Heart right ventricle (tissue), 16 donors: ENCODE results near the gene NAPB. TPM values are rescaled to one million over a fixed set of nuclear protein-coding genes. Genes with fewer than 3 reads are reported as not detected.

ENCODE experiments used
- ATAC-seq, 8 donors: fragments of 200-7000 bp; cut with Tn5 transposase; one replicate each; pipeline ENCODE4 v1.9.1; 2020; ENCODE audit warnings: mild to moderate bottlenecking in 8 of 8, moderate library complexity in 8 of 8, moderate number of reproducible peaks in 1 of 8
- DNase-seq, 2 donors: peaks; one replicate each; pipeline ENCODE4 v3.0.0-alpha.2; 2020
- H3K27ac ChIP-seq, 10 donors: fragments of 200-600 bp; sonication (generic) in 2 of 10; one replicate each; pipeline versions ENCODE4 v1.5.0 to v1.8.0; 2020 to 2022; ENCODE audit warnings: mild to moderate bottlenecking in 3 of 10
- H3K27me3 ChIP-seq, 7 donors: fragments of 200-600 bp; one replicate each; pipeline ENCODE4 v1.8.0; 2021 to 2022; ENCODE audit warnings: mild to moderate bottlenecking in 2 of 7
- H3K36me3 ChIP-seq, 9 donors: fragments of 200-600 bp; sonication (generic) in 1 of 9; one replicate each; pipeline versions ENCODE4 v1.5.0 to v1.8.0; 2020 to 2022; ENCODE audit warnings: mild to moderate bottlenecking in 2 of 9
- H3K4me1 ChIP-seq, 9 donors: fragments of 200-600 bp; sonication (generic) in 1 of 9; one replicate each; pipeline versions ENCODE4 v1.5.0 to v1.8.0; 2020 to 2022; ENCODE audit warnings: mild to moderate bottlenecking in 4 of 9
- H3K4me3 ChIP-seq, 10 donors: fragments of 200-600 bp; sonication (generic) in 2 of 10; one replicate each; pipeline versions ENCODE4 v1.5.0 to v1.8.0; 2020 to 2022; ENCODE audit warnings: mild to moderate bottlenecking in 7 of 10, moderate library complexity in 2 of 10
- H3K9me3 ChIP-seq, 11 donors: fragments of 200-600 bp in 10 of 11; sonication (generic) in 2 of 11; one replicate each; pipeline versions ENCODE4 v1.5.0 to v1.8.0; 2013 to 2022; ENCODE audit warnings: mild to moderate bottlenecking in 2 of 11, control low read depth in 1 of 11, moderate library complexity in 1 of 11
- WGBS, 2 donors: extraction: QIAGEN DNeasy Blood & Tissue Kit; methylation state at CpG; one replicate each; pipeline ENCODE4 v1.1.7; 2013; ENCODE audit warnings: inconsistent platforms in 1 of 2; 5-methylcytosine and 5-hydroxymethylcytosine counted together
- intact Hi-C, 10 donors: fragments of 100-400 bp; cut with DNase I; formaldehyde crosslinking; loops; one replicate each; pipeline versions ENCODE4 v1.11.1 to v1.14.2; 2022
- polyA plus RNA-seq, 2 donors: library from polyadenylated mRNA; stranded (reverse); fragments of 200-250 nt; gene quantifications; one replicate each; pipeline ENCODE4 v1.2.3, GENCODE V29; 2013
- total RNA-seq, 10 donors: library from RNA; stranded (reverse); fragmentation: NEBNext Ultra II Directional in 3 of 10; extraction: Animal tissue kit (Norgen Biotek cat#: 25700) in 3 of 10; gene quantifications; one replicate each; pipeline versions ENCODE4 v1.2.1 to v1.2.4, GENCODE V29; 2021 to 2023
- TF ChIP-seq, protein P1 (sequence below), 9 donors: fragments of 200-600 bp; sonication (generic) in 2 of 9; IDR thresholded peaks; one replicate each; pipeline versions ENCODE4 v1.5.0 to v1.8.0; 2021 to 2022; ENCODE audit warnings: antibody characterized with exemption in 9 of 9, mild to moderate bottlenecking in 5 of 9, moderate library complexity in 1 of 9
- donor health status: Arrhythmogenic right ventricular cardiomyopathy.
- donor health status: ischemic (EF 13 %, LVEDD 7.1; RV severe dilation, severe dysfunction).
- donor health status: healthy with polysubstance abuse.
- donor health status: DM: no; HTN: yes; CAD: no.
- donor health status: DM: no; HTN: no; CAD: no.
- donor health status: ischemic (EF 25% LVEDD 6.9; RV normal size, moderate dysfunction).
- donor health status: ischemic (EF 25% LVEDD 5.7; RV mildly dilated, moderate dysfunction).
- donor health status: healthy.
- donor health status: DM: yes; HTN: yes; CAD: no.
- donor health status: Ischemic cardiomyopathy.
- donor health status: ischemic (EF 35%, LVEDD 5.7; RV mildly dilated, moderate dysfunction).
- donor health status: nonischemic (EF 11% LVEDD 7.7; RV severe dilation, severe dysfunction).
- donor health status: DM: yes; HTN: yes; CAD: no.
- donor health status: PGD.
- donor health status: ischemic (EF 29% LVEDD 5.4; RV normal size, mild dysfunction).
- donor health status: nonischemic (EF 23%, LVEDD 6.1; RV moderate dilation, normal function).

The NAPB gene
- total and polyA plus RNA-seq, 12 donors: 2.1 to 7.2 (median 5.9) TPM

DNA sequence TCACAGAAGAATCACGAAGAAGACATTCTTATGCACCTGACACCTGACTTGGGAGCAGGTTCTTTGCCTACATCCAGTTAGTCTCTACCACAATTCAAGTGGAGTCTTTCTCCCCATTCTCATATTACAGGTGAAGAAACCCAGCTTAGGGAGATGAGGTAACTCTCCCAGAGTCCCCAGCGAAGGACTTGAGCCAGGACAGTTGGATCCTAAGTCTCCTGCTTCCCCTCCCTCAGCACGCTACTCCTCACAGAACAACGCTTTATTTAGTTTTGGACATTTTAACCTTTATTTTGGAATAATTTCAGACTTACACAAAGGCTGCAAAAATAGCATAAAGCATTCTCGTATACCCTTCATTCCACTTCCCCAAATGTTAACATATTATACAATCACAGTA is 17.4 kb upstream of the NAPB start:
- Histone ChIP-seq H3K4me3 (no peak overlapping the region), H3K27me3 (no peaks in the 10 kb centered on the region), H3K36me3 (no peaks in the 10 kb centered on the region), H3K9me3 (no peaks in the 10 kb centered on the region), H3K4me1 (peaks cover 0 to 14% (median 3%) of the 10 kb centered on the region in 9 donors), H3K27ac (no peak overlapping the region)
- 62 to 80% methylated on average over 5 of the region's 5 CpGs for WGBS, 2 donors
- TF ChIP-seq, protein P1, sequence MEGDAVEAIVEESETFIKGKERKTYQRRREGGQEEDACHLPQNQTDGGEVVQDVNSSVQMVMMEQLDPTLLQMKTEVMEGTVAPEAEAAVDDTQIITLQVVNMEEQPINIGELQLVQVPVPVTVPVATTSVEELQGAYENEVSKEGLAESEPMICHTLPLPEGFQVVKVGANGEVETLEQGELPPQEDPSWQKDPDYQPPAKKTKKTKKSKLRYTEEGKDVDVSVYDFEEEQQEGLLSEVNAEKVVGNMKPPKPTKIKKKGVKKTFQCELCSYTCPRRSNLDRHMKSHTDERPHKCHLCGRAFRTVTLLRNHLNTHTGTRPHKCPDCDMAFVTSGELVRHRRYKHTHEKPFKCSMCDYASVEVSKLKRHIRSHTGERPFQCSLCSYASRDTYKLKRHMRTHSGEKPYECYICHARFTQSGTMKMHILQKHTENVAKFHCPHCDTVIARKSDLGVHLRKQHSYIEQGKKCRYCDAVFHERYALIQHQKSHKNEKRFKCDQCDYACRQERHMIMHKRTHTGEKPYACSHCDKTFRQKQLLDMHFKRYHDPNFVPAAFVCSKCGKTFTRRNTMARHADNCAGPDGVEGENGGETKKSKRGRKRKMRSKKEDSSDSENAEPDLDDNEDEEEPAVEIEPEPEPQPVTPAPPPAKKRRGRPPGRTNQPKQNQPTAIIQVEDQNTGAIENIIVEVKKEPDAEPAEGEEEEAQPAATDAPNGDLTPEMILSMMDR (IDR thresholded peaks at IDR 0.05): no peak
- no peak for ATAC-seq
- intact Hi-C loops: loop anchor here in 1 of 10 donors (5.0 kb wide), 1 partner anchor 169 kb away; the partner anchor contains the start of gene CST9
- no peak for DNase-seq

DNA sequence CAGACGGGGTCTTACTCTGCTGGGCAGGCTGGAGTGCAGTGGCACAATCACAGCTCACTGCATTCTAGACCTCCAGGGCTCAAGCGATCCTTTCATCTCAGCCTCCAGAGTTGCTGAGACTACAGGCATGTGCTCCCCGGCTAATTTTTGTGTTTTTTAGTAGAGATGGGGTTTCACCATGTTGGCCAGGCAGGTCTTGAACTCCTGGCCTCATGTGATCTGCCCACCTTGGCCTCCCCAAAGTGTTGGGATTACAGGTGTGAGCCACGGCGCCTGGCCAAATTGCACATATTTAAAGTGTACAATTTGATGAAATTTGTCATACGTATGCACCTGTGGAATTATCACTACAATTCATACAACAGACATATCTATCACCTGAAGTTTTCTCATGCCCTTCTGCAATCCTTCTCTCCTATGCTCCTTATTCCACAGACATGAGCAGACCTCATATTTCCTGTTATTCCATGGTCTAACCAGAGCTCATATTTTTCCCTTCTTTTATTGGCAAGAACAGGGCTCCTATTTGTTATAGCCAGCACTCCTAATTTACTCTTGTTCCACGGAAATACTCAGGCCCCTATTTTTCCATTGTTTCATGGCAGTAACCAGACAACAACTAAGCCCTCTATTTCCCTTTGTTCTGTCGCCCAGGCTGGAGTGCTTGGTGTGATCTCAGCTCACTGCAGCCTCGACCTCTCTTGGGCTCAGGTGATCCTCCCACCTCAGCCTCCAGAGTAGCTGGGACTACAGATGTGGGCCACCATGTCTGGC is 16.0 kb upstream of the NAPB start:
- intact Hi-C loops: loop anchor here in 1 of 10 donors (5.0 kb wide), 1 partner anchor 170 kb away; the partner anchor contains the start of gene CST9
- no peak for ATAC-seq
- Histone ChIP-seq H3K27me3 (no peaks in the 10 kb centered on the region), H3K4me3 (no peak overlapping the region), H3K4me1 (peaks cover 0 to 14% (median 3%) of the 10 kb centered on the region in 9 donors), H3K9me3 (no peaks in the 10 kb centered on the region), H3K36me3 (no peaks in the 10 kb centered on the region), H3K27ac (peak overlapping the region in 1 of 10 donors; percentile 29)
- TF ChIP-seq, protein P1 (IDR thresholded peaks at IDR 0.05): no peak
- DNase-seq: no peak
- whole genome bisulfite sequencing, 2 donors: 87 to 91% methylated on average over 9 of the region's 9 CpGs

DNA sequence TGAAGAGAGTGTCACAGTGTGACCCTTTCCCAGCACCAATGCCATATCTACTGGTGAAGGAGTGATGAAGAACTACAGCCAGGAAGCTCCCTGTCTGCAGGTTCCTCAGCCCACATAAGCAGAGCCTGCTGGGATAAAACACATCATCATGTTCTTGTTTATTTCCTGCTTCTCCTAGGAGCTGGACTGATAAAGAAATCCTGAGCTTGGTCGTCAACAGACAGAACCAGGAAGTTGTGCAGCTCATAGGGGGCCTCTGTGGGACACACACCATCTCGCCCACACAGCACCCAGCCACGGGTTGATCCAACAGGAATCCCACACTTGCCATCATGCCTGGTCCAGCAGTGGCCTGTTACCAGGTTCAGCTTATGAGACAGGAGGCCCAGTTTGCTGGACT is 15.4 kb upstream of the NAPB start:
- H3K4me3 ChIP-seq: no peak overlapping the region
- TF ChIP-seq, protein P1 (IDR thresholded peaks at IDR 0.05): no peak
- H3K27ac ChIP-seq: peak overlapping the region in 1 of 10 donors; percentile 29
- peaks cover 0 to 14% (median 3%) of the 10 kb centered on the region in 9 donors for H3K4me1 ChIP-seq
- 34 to 43% methylated on average over 3 of the region's 3 CpGs for WGBS, 2 donors
- H3K9me3 ChIP-seq: no peaks in the 10 kb centered on the region
- no peaks in the 10 kb centered on the region for H3K36me3 ChIP-seq
- no peak for DNase-seq
- H3K27me3 ChIP-seq: no peaks in the 10 kb centered on the region
- intact Hi-C loops: loop anchor here in 1 of 10 donors (5.0 kb wide), 1 partner anchor 171 kb away; the partner anchor contains the start of gene CST9
- peak in 7 of 8 donors; percentile 33 to 75 (median 66) for ATAC-seq

DNA sequence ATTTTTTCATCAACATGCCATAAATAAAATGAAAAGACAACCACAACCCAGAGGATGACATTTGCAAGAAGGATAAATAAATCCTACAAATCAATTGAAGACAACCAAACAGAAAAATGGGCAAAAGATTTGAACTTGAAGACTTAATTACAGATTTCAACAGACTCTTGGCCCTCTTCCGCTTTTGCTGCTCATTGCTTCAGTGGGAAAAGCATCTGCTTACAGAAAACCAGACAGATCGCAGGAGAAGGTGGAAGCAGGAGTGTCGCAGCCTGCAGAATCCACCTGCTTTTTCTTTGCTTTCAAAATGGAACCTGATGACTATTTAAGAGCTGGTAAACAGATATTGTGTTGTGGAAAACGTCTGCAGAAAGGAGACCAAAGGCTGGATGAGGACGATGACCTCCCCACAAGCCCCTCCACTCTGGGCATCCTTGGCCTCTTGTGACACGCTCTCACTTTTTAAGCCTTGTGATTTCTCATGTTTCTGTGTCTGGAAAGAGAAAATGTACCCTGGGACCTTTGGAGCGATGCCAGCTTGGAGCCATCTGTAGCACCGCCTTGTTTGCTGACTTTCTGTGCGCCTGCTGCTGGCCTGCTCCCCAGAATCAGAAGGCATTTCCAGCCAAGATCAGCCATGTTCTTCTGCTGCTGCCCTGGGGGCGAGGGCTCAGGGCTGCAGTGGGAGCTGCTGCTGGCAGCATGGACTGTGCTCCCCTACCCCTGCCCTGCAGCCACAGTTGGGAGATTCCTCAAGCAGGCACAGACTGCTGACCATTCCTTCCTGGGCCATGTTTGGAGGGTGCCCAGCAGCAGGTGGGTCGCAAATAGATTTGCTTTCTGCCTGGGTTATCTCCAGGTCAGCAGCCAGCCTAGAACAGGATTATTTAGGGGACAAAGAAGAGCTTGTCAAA is 14.6 kb upstream of the NAPB start:
- Histone ChIP-seq H3K27ac (no peak overlapping the region), H3K4me1 (peaks cover 0 to 14% (median 3%) of the 10 kb centered on the region in 9 donors), H3K36me3 (no peaks in the 10 kb centered on the region), H3K4me3 (no peak overlapping the region), H3K27me3 (no peaks in the 10 kb centered on the region), H3K9me3 (no peaks in the 10 kb centered on the region)
- peak; percentile 24 to 29 for DNase-seq
- WGBS, 2 donors: 75 to 80% methylated on average over 11 of the region's 11 CpGs
- peak in 5 of 8 donors; percentile 22 to 52 (median 34) for ATAC-seq
- intact Hi-C loops: loop anchor here in 1 of 10 donors (5.0 kb wide), 1 partner anchor 171 kb away; the partner anchor contains the start of gene CST9
- TF ChIP-seq, protein P1 (IDR thresholded peaks at IDR 0.05): no peak
